ENCODE measurements around the gene POC1A. TPM values are rescaled to one million over a fixed set of nuclear protein-coding genes. Genes with fewer than 3 reads are reported as not detected.

POC1A gene
- total and polyA plus RNA-seq, 2 of the 4 experiments (the other 2 are of a cell fraction), result 10.6 to 11.5 TPM

- H3K4me1 ChIP-seq (ENCODE audit: control insufficient read depth, insufficient read depth, low read length), result peaks cover 34% of the 10 kb centered on the region
- dilution Hi-C loops (cut with HindIII; ENCODE audit: low sequenced_read_pairs, unreplicated experiment), result no loop called here
- peak overlapping the region; percentile 64 for H2BK5ac ChIP-seq (ENCODE audit: low read depth, low read length, poor library complexity, severe bottlenecking)
- H2BK15ac ChIP-seq (ENCODE audit: low read depth, low read length), result peak overlapping the region; percentile 93; the same call in 1 of the 3 replicates
- peak overlapping the region; percentile 65 for H3K4me2 ChIP-seq (ENCODE audit: low read depth, low read length)
- no TSS peak for BruUV-seq (replicated peaks)
- peaks cover 19% of the 10 kb centered on the region for H3K9me1 ChIP-seq (ENCODE audit: insufficient read depth, low read length)
- H2AK5ac ChIP-seq (ENCODE audit: low read depth, low read length), result peak overlapping the region; percentile 91
- peak overlapping the region; percentile 19; the same call in 1 of the 2 replicates for H3K18ac ChIP-seq (ENCODE audit: low read depth, low read length)
- no peak overlapping the region for H3K4me3 ChIP-seq (ENCODE audit: insufficient read depth, low read depth, low read length)
- peak overlapping the region; percentile 70 for H4K5ac ChIP-seq (ENCODE audit: low read depth, low read length)
- H3K36me3 ChIP-seq (ENCODE audit: control insufficient read depth, insufficient read depth, low read length), result peaks cover 30% of the 10 kb centered on the region
- 0% methylated on average over 4 of the region's 10 CpGs; no CpG with 5 or more reads in 1 of the 2 experiments for WGBS, 2 experiments (ENCODE audit: extremely low coverage in 2 of 2, insufficient read length in 1 of 2)
- no peaks in the 10 kb centered on the region for H3K9me3 ChIP-seq (ENCODE audit: control insufficient read depth, insufficient read depth, low read length)
- peaks cover 12 to 77% of the 10 kb centered on the region in 2 experiments for H3K79me1 ChIP-seq (ENCODE audit: low read depth in 1 of 2, low read length in 2 of 2)
- H4K8ac ChIP-seq (ENCODE audit: low read depth in 2 of 2, low read length in 2 of 2), result peak overlapping the region; percentile 88 to 96
- H2AFZ ChIP-seq (replicated peaks; ENCODE audit: low read length, poor library complexity), result peak overlapping the region; percentile 84
- intact Hi-C loops (cut with micrococcal nuclease), result loop anchor here (1.0 kb wide), 1 partner anchor 49 kb away; no protein-coding TSS in a partner anchor
- DNase-seq (peak; percentile 77), ATAC-seq (ENCODE audit: low read depth) (peak; percentile 41)
- CTCF ChIA-PET, result interaction anchor here (0.6 to 4.1 kb wide), 6 partner anchors 11 to 167 kb away, joined by 3 to 28 read pairs (median 4); no protein-coding TSS in a partner anchor
- H3K4ac ChIP-seq (ENCODE audit: low read depth, low read length), result peak overlapping the region; percentile 91
- H3K27me3 ChIP-seq (ENCODE audit: control insufficient read depth, insufficient read depth, low read length), result no peaks in the 10 kb centered on the region
- peak overlapping the region; percentile 48 for H3K56ac ChIP-seq (ENCODE audit: extremely low read depth, insufficient read depth, low read length)
- POLR2A ChIA-PET (ENCODE audit: unreplicated experiment), result no interaction called here
- H3K9ac ChIP-seq (ENCODE audit: low read depth, low read length), result peak overlapping the region; percentile 52
- TF ChIP-seq CTCF (conservative IDR thresholded peaks at IDR 0.05; ENCODE audit: low read depth, low read length) (peak; percentile 64), CEBPB (IDR thresholded peaks at IDR 0.05; ENCODE audit: low read depth, low read length) (no peak), BHLHE40 (IDR thresholded peaks at IDR 0.05; ENCODE audit: low read depth, low read length) (0 out of 2 replicates have a peak, but pooled peaks have one; percentile 7), MAZ (IDR thresholded peaks at IDR 0.05; ENCODE audit: borderline replicate concordance, low read depth, low read length) (peak; percentile 33; the same call in 1 of the 2 replicates), SMC3 (IDR thresholded peaks at IDR 0.05; ENCODE audit: low read depth, low read length) (peak; percentile 70), RAD21 (IDR thresholded peaks at IDR 0.05; ENCODE audit: low read length) (peak; percentile 66), MAFK (IDR thresholded peaks at IDR 0.05; ENCODE audit: low read depth, low read length) (no peak)
- H4K91ac ChIP-seq (ENCODE audit: insufficient read depth, low read depth, low read length), result peak overlapping the region; percentile 77
- H3K23ac ChIP-seq (ENCODE audit: low read depth, low read length), result peak overlapping the region; percentile 79
- peaks cover 11% of the 10 kb centered on the region; the same call in 1 of the 2 replicates for H4K20me1 ChIP-seq (ENCODE audit: insufficient read depth, low read length)
- peak overlapping the region; percentile 70 for H3K27ac ChIP-seq (ENCODE audit: insufficient read depth, low read length)
- H2AK9ac ChIP-seq (replicated peaks; ENCODE audit: low read depth, low read length, poor library complexity), result peak overlapping the region; percentile 94
- peak overlapping the region; percentile 86 for H3K14ac ChIP-seq (replicated peaks; ENCODE audit: low read depth, low read length)
- in situ Hi-C loops (cut with MboI; ENCODE audit: low sequenced_read_pairs), result no loop called here
- H2BK20ac ChIP-seq (ENCODE audit: low read depth, low read length), result peak overlapping the region; percentile 83; the same call in 1 of the 2 replicates
- H2BK120ac ChIP-seq (ENCODE audit: low read depth, low read length), result peak overlapping the region; percentile 66
Measured at GRCh38 chr3:52052831-52053306, 101.4 kb downstream of the POC1A start.

All from IMR-90 (cell line).